HL-60 (cell line): ENCODE data around the gene IRAK2.
"Not testable (repeated sequence)": the region's sequence is repeated elsewhere in the genome, so short reads cannot be mapped to it uniquely, and the experiment has no call there.

Experiments used
- DNase-seq, 2 experiments: peaks; one replicate each; pipeline ENCODE4 v3.0.0-alpha.2; 2010 to 2020; ENCODE audit warnings: low read depth in 1 of 2, low spot score in 1 of 2
- H3K27ac ChIP-seq: fragments of 250-450 bp; sonication (Bioruptor Pico); replicated peaks from 2 replicates; pipeline ENCODE4 v1.5.1; 2020; ENCODE audit warnings: mild to moderate bottlenecking, moderate library complexity
- H3K27me3 ChIP-seq: fragments of 250-450 bp; sonication (Bioruptor Pico); 2 replicates; pipeline ENCODE4 v1.5.1; 2021; ENCODE audit warnings: mild to moderate bottlenecking, moderate library complexity; ENCODE audit not compliant: insufficient read depth, poor library complexity, severe bottlenecking
- H3K4me3 ChIP-seq: replicated peaks from 2 replicates; pipeline ENCODE4 v1.5.1; 2011; ENCODE audit warnings: mild to moderate bottlenecking, control low read depth, low read length; ENCODE audit not compliant: insufficient read depth
- CTCF ChIP-seq: IDR thresholded peaks from one replicate; pipeline ENCODE4 v1.5.1; 2011; ENCODE audit warnings: low read length, control low read depth, inconsistent platforms; ENCODE audit not compliant: insufficient read depth
- GABPA ChIP-seq: IDR thresholded peaks from 2 replicates; pipeline ENCODE4 v1.6.1; 2012; ENCODE audit warnings: low read depth
- POLR2AphosphoS5 ChIP-seq: IDR thresholded peaks from 2 replicates; pipeline ENCODE4 v1.6.1; 2012; ENCODE audit warnings: low read depth
- REST ChIP-seq: IDR thresholded peaks from 2 replicates; pipeline ENCODE4 v1.6.1; 2012; ENCODE audit warnings: low read depth; ENCODE audit not compliant: insufficient replicate concordance
- SPI1 ChIP-seq: IDR thresholded peaks from 2 replicates; pipeline ENCODE4 v1.6.1; 2012; ENCODE audit warnings: low read depth, mild to moderate bottlenecking, borderline replicate concordance

The IRAK2 gene

DNA sequence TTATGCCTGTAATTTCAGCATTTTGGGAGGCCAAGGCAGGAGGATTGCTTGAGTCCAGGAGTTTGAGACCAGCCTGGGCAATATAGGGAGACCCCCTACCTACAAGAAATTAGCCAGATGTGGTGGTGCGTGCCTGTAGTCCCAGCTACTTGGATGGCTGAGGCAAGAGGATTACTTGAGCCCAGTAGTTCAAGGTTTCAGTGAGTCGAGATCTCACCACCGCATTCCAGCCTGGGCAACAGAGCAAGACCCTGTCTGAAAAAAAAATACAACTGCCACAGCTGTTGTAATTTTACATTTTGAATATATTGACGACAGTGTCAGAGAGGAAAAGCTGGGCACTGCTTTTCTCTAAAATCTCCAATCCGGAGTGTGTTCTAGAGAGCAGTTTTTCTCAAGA is 104.7 kb downstream of the IRAK2 start:
- Histone ChIP-seq H3K27ac (no peak overlapping the region), H3K27me3 (no peaks in the 10 kb centered on the region), H3K4me3 (no peak overlapping the region)
- DNase-seq: no peak
- TF ChIP-seq REST: no peak
- TF ChIP-seq CTCF: no peak
- TF ChIP-seq POLR2AphosphoS5: no peak
- no peak for TF ChIP-seq SPI1
- no peak for TF ChIP-seq GABPA

GRCh38 chr3:10272476-10272875 is 107.8 kb downstream of the IRAK2 start:
- H3K27me3 ChIP-seq, H3K27ac ChIP-seq, DNase-seq, H3K4me3 ChIP-seq: not testable (repeated sequence)

- H3K4me3 ChIP-seq: no peak overlapping the region
- no peak overlapping the region for H3K27ac ChIP-seq
- TF ChIP-seq REST: no peak
- no peak for TF ChIP-seq GABPA
- no peak for TF ChIP-seq SPI1
- TF ChIP-seq POLR2AphosphoS5: no peak
- TF ChIP-seq CTCF: no peak
- no peak for DNase-seq
- no peaks in the 10 kb centered on the region for H3K27me3 ChIP-seq
Measured at GRCh38 chr3:10272977-10273376, 108.3 kb downstream of the IRAK2 start.

GRCh38 chr3:10273702-10274305 is 109.1 kb downstream of the IRAK2 start:
- DNase-seq: peak in 1 of 2 experiments; percentile 24
- Histone ChIP-seq H3K27ac (no peak overlapping the region), H3K27me3 (no peaks in the 10 kb centered on the region), H3K4me3 (no peak overlapping the region)
- TF ChIP-seq GABPA (no peak), POLR2AphosphoS5 (no peak), CTCF (no peak), SPI1 (no peak), REST (no peak)
